ENCODE results near the gene NTRK2.
"Not testable (repeated sequence)": the region's sequence is repeated elsewhere in the genome, so short reads cannot be mapped to it uniquely, and the experiment has no call there.

NTRK2 gene

DNA sequence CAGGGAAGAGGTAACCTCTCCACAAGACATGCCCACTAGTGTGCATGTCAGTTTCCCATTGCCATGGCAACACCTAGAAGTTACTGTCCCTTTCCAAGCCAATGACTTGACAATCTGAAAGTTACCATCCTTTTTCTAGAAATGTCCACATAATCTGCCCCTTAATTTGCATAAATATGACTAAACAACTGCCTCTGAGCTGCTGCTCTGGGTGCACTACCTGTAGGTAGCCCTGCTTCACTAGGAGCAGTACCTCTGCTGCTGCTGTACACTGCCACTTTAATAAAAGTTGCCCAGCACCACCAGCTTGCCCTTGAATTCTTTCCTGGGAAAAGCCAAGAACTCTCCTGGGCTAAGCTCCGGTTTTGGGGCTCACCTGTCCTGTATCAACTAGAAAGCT, 392.4 kb downstream of the NTRK2 start:
- Histone ChIP-seq H3K4me3 (no peak overlapping the region), H3K27ac (no peak overlapping the region)
- TF ChIP-seq, protein P1, sequence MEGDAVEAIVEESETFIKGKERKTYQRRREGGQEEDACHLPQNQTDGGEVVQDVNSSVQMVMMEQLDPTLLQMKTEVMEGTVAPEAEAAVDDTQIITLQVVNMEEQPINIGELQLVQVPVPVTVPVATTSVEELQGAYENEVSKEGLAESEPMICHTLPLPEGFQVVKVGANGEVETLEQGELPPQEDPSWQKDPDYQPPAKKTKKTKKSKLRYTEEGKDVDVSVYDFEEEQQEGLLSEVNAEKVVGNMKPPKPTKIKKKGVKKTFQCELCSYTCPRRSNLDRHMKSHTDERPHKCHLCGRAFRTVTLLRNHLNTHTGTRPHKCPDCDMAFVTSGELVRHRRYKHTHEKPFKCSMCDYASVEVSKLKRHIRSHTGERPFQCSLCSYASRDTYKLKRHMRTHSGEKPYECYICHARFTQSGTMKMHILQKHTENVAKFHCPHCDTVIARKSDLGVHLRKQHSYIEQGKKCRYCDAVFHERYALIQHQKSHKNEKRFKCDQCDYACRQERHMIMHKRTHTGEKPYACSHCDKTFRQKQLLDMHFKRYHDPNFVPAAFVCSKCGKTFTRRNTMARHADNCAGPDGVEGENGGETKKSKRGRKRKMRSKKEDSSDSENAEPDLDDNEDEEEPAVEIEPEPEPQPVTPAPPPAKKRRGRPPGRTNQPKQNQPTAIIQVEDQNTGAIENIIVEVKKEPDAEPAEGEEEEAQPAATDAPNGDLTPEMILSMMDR (IDR thresholded peaks at IDR 0.05): no peak
- no peak for DNase-seq (ENCODE audit: low spot score)

GRCh38 chr9:85062385-85063022, 393.0 kb downstream of the NTRK2 start:
- TF ChIP-seq, protein P1 (IDR thresholded peaks at IDR 0.05): no peak
- no peak for DNase-seq (ENCODE audit: low spot score)
- Histone ChIP-seq H3K27ac (no peak overlapping the region), H3K4me3 (no peak overlapping the region)

DNA sequence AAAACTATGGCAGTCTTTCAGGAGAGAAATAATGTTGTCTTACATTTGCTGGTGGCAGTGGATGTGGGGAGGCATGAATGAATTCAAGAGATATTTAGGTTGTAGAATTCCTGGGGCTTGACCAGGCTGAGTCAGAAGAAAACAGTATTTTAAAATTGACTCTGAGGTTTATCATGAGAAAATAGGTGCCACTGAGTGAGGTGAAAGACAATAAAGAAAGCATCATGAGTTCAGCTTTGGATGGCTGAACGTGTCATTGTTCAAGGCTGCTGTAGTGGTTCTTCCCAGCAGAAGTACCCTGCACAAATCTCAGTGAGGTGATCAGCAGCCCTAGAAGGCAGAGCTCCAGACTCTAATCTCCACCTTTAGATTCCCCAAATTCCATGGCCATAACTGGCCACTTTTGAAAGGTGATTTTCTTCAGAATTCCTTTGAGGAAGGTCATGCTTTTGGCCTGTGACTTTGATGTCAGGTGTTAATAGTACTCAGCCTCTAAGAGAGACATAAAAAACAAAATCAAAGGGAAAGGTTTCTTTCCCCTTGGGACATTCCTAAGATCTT, 395.4 kb downstream of the NTRK2 start:
- H3K27ac ChIP-seq: no peak overlapping the region
- DNase-seq (ENCODE audit: low spot score): no peak
- no peak overlapping the region for H3K4me3 ChIP-seq
- TF ChIP-seq, protein P1 (IDR thresholded peaks at IDR 0.05): no peak

DNA sequence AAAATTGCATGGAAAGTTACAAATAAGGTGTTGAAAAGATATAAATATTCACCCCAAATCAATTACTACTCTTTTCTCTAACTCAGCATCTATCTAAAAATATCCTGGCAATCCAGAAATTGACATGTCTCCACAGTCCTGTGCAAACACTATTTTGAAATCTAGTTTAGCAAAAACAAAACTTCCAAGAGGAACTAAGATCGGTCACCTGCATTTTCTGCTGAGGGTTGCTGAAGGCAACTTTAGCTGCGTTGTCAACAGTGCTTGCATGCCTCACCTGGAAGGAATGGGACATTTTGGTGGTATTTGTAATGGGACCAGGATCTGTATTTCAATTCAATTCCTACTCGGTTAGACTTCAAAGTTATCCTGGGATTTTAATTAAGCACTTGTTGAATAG, 398.3 kb downstream of the NTRK2 start:
- no peak for DNase-seq (ENCODE audit: low spot score)
- no peak overlapping the region for H3K27ac ChIP-seq
- TF ChIP-seq, protein P1 (IDR thresholded peaks at IDR 0.05): no peak
- H3K4me3 ChIP-seq: no peak overlapping the region

DNA sequence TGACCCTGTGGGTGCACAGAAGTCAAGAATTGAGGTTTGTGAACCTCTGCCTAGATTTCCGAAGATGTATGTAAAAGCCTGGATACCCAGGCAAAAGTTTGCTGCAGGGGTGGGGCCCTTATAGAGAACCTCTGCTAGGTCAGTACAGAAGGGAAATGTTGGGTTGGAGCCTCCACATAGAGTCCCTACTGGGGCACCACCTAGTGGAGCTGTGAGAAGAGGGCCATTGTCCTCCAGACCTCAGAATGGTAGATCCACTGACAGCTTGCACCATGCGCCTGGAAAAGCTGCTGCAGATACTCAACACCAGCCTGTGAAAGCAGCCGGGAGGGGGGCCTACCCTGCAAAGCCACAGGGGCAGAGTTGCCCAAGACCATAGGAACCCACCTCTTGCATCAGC, 399.9 kb downstream of the NTRK2 start:
- H3K27ac ChIP-seq; H3K4me3 ChIP-seq; DNase-seq (ENCODE audit: low spot score): not testable (repeated sequence)
